Left ventricle myocardium inferior (tissue), 1 donor: ENCODE data around the gene GAS2L3. TPM values are rescaled to one million over a fixed set of nuclear protein-coding genes. Genes with fewer than 3 reads are reported as not detected.

Experiments
- DNase-seq: peaks from one replicate; pipeline ENCODE4 v3.0.0-alpha.2; 2020
- H3K27ac ChIP-seq: fragments of 200-600 bp; replicated peaks from 2 replicates; pipeline ENCODE4 v1.8.0; 2021
- H3K27me3 ChIP-seq: fragments of 200-600 bp; 2 replicates; pipeline ENCODE4 v1.8.0; 2021; ENCODE audit warnings: low read depth
- H3K36me3 ChIP-seq: fragments of 200-600 bp; 2 replicates; pipeline ENCODE4 v1.8.0; 2021
- H3K4me1 ChIP-seq: fragments of 200-600 bp; 2 replicates; pipeline ENCODE4 v1.8.0; 2021
- H3K4me3 ChIP-seq: fragments of 200-600 bp; 2 replicates; pipeline ENCODE4 v1.8.0; 2021; ENCODE audit warnings: mild to moderate bottlenecking, moderate library complexity
- H3K9me3 ChIP-seq: fragments of 200-600 bp; replicated peaks from 2 replicates; pipeline ENCODE4 v1.8.0; 2021
- intact Hi-C: fragments of 100-400 bp; cut with micrococcal nuclease; formaldehyde crosslinking; loops from one replicate; pipeline ENCODE4 v1.11.0; 2022
- total RNA-seq: library from RNA; stranded (reverse); fragmentation: NEBNext Ultra II Directional; extraction: Animal tissue kit (Norgen Biotek cat#: 25700); gene quantifications from one replicate; pipeline ENCODE4 v1.2.1, GENCODE V29; 2021
- TF ChIP-seq, protein P1 (sequence below): fragments of 200-600 bp; IDR thresholded peaks from 2 replicates; pipeline ENCODE4 v1.8.0; 2021; ENCODE audit warnings: antibody characterized with exemption, mild to moderate bottlenecking, borderline replicate concordance
- donor health status: DM: no; HTN: yes; CAD: no; lungs with severe emphysema.

GAS2L3 gene
- total RNA-seq, 1 donor from 2014 or later, result 1.8 TPM

DNA sequence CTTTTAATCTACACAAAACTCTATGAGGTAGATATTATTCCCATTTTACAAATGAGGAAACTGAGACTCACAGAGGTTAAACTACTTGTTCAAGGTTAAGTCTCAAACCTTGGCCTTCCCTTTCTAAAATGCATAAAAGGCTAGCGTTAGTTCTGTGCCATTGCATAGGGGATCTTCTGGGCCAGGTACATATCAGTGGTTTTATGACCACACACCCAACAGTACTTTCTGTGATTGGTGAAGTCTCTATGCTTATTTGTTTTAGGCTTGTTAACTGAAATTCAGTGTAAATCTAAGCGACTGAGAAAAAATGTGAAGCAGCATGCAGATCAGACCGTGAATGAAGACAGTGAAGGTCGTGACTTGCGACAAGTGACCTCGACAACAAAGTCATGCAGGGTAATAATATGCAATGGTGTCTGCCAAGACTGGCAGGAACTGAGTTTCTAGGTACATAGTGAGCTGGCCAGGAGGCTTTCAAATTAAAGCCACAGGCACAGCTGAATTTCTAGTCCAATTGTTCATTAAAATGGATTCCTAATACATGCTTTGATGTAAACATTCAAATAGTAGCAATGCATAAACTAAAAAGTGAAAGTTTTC is 38.8 kb upstream of the GAS2L3 start:
- TF ChIP-seq, protein P1, sequence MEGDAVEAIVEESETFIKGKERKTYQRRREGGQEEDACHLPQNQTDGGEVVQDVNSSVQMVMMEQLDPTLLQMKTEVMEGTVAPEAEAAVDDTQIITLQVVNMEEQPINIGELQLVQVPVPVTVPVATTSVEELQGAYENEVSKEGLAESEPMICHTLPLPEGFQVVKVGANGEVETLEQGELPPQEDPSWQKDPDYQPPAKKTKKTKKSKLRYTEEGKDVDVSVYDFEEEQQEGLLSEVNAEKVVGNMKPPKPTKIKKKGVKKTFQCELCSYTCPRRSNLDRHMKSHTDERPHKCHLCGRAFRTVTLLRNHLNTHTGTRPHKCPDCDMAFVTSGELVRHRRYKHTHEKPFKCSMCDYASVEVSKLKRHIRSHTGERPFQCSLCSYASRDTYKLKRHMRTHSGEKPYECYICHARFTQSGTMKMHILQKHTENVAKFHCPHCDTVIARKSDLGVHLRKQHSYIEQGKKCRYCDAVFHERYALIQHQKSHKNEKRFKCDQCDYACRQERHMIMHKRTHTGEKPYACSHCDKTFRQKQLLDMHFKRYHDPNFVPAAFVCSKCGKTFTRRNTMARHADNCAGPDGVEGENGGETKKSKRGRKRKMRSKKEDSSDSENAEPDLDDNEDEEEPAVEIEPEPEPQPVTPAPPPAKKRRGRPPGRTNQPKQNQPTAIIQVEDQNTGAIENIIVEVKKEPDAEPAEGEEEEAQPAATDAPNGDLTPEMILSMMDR, result no peak
- no peaks in the 10 kb centered on the region for H3K4me1 ChIP-seq
- no peak overlapping the region for H3K4me3 ChIP-seq
- no peaks in the 10 kb centered on the region for H3K36me3 ChIP-seq
- peaks cover 26% of the 10 kb centered on the region for H3K27me3 ChIP-seq
- intact Hi-C loops, result no loop called here
- H3K27ac ChIP-seq, result no peak overlapping the region
- DNase-seq, result no peak
- no peaks in the 10 kb centered on the region for H3K9me3 ChIP-seq

DNA sequence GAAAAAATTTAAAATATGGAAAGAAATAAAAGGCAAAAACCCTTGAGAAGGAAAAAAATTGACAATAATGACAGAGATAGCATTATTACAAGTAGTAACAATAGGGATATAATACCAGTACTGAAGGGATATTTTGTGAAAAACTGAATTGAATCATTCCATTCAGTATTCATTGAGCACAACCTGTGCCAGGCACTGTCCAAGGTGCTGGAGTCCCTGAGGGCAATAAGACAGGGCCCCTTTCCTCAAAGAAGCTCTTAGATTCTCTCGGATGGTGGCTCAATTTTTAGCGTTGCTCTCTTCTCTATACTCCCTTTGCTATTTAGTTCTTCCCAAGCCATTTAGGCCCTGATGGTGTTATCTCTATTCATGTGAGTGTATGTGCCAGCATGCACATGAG is 34.3 kb upstream of the GAS2L3 start:
- Histone ChIP-seq H3K36me3 (no peaks in the 10 kb centered on the region), H3K27ac (no peak overlapping the region), H3K27me3 (no peaks in the 10 kb centered on the region), H3K9me3 (no peaks in the 10 kb centered on the region), H3K4me1 (no peaks in the 10 kb centered on the region), H3K4me3 (no peak overlapping the region)
- DNase-seq, result no peak
- intact Hi-C loops, result no loop called here
- TF ChIP-seq, protein P1, result no peak

DNA sequence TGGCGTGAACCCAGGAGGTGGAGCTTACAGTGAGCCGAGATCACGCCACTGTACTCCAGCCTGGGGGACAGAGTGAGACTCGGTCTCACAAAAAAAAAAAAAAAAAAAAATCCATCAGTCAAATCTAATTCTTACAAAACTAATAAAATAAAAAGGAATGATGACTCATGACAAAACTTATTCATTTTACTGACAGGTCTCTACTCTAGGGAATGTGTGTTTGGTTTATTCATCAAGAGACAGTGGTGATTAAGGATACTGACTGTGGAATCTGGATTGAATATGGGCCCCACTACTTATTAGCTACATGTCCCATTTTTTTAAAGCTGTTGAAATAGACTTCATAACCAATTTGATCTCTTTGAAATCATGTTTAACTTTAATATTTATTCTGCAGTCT is 29.3 kb upstream of the GAS2L3 start:
- Histone ChIP-seq H3K9me3 (no peaks in the 10 kb centered on the region), H3K4me3 (no peak overlapping the region), H3K4me1 (no peaks in the 10 kb centered on the region), H3K27me3 (no peaks in the 10 kb centered on the region), H3K36me3 (no peaks in the 10 kb centered on the region), H3K27ac (no peak overlapping the region)
- DNase-seq, result no peak
- TF ChIP-seq, protein P1, result no peak
- intact Hi-C loops, result no loop called here

DNA sequence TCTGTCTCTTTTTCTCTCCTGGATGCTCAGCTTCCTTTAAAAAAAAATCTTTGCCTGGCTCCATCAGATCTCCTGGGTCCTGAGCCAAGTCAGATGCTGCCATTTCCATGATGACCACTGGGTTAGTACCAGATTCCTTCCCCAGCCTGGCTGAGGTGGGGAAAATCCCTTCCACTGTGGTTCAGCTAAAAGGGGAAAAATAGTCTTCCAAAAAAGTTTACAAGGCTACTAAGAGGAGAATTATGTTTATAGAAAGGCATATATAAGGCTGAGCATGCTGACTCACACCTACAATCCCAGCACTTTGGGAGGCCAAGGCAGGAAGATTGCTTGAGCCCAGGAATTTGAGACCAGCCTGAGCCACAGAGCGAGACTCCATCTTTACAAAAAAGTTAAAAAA is 28.4 kb upstream of the GAS2L3 start:
- no peaks in the 10 kb centered on the region for H3K9me3 ChIP-seq
- H3K27ac ChIP-seq, result no peak overlapping the region
- H3K4me1 ChIP-seq, result no peaks in the 10 kb centered on the region
- DNase-seq, result no peak
- intact Hi-C loops, result no loop called here
- H3K27me3 ChIP-seq, result no peaks in the 10 kb centered on the region
- TF ChIP-seq, protein P1, result no peak
- no peak overlapping the region for H3K4me3 ChIP-seq
- H3K36me3 ChIP-seq, result no peaks in the 10 kb centered on the region

DNA sequence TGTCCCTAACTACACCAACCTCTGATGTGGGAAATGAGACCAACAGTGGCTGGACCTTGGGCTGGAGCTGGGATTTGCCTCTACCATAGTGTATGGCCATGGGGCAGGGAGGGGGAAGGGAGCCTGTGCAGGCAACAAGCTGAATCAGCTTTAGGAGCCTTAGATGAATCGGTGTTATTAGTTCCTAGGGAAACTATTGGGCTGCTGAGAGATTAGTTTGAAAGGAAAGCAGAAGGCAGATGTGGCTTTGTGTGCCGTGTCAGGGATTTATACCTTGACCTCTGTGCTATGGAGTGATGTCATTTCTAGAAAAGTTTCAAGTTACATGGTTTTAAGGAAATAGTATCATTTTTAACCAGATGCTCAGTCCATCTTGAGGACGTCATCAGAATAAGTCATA is 19.5 kb upstream of the GAS2L3 start:
- H3K9me3 ChIP-seq, result no peaks in the 10 kb centered on the region
- no peaks in the 10 kb centered on the region for H3K36me3 ChIP-seq
- no peak for DNase-seq
- H3K4me1 ChIP-seq, result peaks cover 7% of the 10 kb centered on the region
- TF ChIP-seq, protein P1, result no peak
- intact Hi-C loops, result loop anchor here (5.0 to 10.0 kb wide), 2 partner anchors 207 to 319 kb away; no protein-coding TSS in a partner anchor
- no peaks in the 10 kb centered on the region for H3K27me3 ChIP-seq
- no peak overlapping the region for H3K4me3 ChIP-seq
- no peak overlapping the region for H3K27ac ChIP-seq
